Measurements from ENCODE around the gene KLK13.
A peak's percentile ranks its signal among the peaks of the same experiment; 100 is the strongest.

The KLK13 gene, protein sequence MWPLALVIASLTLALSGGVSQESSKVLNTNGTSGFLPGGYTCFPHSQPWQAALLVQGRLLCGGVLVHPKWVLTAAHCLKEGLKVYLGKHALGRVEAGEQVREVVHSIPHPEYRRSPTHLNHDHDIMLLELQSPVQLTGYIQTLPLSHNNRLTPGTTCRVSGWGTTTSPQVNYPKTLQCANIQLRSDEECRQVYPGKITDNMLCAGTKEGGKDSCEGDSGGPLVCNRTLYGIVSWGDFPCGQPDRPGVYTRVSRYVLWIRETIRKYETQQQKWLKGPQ

DNA sequence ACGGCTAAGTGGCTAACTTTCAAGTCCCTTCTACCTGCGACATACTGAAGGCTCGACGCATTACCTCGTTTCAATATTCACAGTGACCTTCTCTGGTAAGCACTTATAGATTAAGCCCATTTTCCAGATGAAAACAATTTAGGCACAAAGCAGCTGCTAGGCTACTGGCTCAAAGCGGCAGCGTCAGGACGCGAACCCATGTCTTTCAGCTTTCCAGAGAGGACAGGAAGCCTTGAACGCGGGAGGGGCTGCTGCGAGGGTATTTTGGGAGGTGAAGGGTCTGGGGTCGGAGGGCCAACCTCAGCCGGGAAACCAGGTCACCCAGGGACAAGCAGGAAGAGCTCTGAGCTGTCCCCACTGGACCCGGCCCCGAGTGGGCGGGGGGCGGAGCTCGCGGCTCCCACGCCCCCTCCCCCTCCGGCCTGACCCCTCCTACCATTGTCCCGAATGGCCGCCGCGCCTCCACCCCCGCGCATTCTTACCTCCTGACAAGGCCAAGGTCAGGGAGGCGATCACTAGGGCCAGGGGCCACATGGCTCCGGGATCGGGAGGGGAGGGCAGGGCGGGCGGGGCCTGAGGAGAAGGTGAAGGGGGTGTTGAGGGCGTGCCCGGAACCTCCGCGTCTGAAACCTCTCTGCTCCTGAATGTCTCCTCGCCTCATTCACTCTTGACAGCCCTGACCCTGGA lies at the start of gene KLK13:
Gene KLK13, minus strand, starts transcription at position 559 of the 687 bp plus-strand sequence. Its CDS starts 25 bp downstream, at position 534.
- DNase-seq (ENCODE audit: low spot score) = no peak

DNA sequence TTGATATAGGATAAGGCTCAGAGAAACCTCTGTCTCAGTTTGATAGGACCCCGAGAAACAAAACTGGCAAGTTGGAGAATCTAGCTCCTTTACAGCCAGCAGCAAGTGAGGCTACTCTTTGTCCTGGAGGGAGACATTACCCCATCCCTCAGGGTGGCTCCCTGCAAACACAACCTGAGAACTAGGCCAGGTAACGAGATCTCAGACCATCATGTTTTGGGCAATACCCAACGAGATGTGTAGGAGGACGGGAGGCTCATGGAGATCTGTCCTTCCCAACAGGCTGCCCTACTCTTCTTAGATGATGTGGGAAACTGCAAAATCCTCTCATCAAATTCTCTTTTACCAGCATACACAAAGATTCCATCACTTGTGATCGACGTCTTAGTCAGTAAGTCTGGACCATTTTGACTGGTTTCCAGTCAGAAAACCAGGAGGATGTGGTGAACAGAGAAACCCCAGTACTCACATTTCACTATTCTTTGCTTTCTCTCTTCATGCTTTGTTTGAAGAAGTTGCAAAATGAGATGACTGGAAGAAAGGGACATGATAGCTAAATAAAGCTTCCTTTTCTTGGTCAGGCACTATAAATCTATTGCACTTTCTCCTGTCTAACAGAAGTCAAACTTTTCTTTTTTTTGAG lies 49.3 kb upstream of the KLK13 start:
- no peak for DNase-seq (ENCODE audit: low spot score)

DNA sequence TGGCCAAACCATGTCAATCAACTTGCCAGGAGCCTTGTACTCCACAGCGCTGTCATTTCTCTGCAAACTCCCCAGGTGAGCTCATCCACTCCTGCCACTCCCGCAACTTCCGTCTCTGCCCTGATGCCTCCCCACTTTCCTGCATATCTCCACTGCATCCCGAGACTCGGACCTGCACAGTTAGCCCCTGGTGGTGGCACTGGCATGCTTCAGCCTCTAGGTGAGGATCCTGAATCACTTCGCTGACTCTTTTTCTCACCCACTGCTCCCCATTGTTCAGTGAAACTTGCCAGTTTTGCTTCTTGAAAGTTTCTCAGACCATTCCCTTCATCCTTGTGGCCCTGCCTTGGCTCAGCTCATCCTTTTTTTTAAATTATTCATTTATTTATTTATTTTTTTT lies 46.7 kb upstream of the KLK13 start:
- DNase-seq (ENCODE audit: low spot score) = no peak

DNA sequence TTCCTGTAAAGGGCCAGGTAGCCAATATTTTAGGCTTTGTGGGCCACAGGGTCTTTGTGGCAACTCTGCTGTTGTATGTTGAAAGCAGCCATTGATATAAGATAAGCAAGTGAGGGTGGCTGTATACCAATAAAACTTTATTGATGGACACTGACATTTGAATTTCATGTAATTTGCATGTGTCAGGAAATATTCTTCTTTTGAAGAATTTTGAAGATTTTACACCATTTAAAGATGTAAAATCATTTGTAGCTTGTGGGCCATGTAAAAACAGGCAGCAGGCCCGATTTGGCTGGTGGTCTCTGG lies 45.7 kb upstream of the KLK13 start:
- DNase-seq (ENCODE audit: low spot score) = no peak

DNA sequence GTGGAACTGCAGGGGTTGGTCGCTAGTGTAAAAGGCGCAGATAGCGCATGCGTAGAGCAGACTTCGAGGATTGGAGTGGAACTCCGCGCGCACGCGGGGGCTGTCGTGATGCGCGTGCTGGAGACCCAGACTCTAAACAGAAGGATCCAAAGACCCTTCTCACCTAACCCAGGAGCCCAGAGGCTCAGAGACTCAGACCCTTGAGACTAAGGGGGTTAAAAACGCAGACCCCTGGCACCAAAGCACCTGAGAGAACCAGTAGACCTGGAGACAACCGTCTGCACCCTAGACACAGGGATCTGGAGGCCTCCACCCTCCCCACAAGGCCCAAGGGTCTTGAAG lies 43.9 kb upstream of the KLK13 start:
- no peak for DNase-seq (ENCODE audit: low spot score)

DNA sequence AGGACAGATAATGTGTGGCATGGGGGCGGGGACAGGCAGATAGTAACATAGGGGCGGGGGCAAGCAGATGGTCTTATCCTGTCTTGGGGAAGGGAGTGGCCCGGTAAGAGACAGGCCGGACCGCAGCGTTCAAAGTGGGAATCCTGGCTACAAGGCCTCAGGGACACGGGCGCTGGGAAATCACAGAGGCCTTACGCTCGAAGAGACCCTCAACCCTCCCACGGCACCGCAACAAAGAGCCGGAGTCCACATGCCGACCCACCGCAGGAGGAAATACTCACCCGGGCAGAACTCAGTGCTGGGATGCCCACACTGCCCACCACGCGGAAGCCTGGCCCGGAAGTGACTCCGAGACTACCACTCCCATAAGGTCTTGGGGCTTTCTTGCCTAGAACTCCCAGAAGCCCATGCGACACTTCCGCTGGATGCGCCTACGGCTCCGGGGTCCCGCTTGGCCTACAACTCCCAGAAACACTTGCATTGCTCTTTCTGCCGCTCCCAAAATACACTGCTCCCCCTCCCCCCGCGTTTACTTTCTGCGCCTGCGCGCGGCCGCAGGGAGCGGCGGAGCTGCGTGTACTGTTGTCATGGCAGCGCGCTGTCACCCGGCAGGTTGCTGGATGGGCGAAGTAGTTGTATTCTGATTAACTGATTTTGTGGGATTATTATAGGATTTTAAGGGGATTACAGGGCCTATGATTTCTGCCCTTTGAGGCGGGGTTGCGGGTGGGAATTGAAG lies 43.3 kb upstream of the KLK13 start, which contains the start of gene CTU1:
Gene CTU1, minus strand, starts transcription at position 344 of the 739 bp plus-strand sequence. CDS start 3,840 bp downstream, outside the sequence.
- DNase-seq (ENCODE audit: low spot score) = peak; percentile 98

DNA sequence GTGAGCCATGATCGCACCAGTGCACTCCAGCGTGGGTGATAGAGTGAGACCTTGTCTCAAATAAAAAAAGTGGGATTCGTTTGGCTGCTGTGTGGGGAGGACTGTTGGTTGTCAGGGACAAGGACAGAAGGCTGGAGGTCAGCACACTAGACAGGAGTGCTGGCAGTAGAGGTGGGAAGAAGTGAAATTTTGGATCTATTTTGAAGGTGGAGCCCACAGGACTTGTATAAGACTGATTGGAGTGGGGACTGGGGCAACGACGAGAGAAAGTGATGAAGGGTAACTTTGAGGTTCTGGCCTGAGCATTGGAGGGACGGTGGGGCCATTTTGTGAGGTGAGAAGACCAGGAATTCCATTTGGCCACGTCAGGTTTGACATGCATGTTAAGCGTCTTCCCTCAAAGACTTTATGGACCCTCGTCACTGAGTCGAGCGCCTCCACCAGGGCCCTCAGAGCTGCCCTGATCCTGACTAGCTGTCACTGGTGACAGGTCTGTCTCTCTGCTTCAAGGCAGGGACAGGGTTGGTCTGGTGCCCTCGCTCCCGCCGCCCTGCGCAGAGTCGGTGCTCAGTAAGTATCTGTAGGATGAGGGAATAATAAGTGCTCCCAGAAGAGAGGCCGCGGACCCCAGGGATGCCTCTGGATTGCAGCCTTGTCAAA lies 42.6 kb upstream of the KLK13 start:
- DNase-seq (ENCODE audit: low spot score) = no peak

DNA sequence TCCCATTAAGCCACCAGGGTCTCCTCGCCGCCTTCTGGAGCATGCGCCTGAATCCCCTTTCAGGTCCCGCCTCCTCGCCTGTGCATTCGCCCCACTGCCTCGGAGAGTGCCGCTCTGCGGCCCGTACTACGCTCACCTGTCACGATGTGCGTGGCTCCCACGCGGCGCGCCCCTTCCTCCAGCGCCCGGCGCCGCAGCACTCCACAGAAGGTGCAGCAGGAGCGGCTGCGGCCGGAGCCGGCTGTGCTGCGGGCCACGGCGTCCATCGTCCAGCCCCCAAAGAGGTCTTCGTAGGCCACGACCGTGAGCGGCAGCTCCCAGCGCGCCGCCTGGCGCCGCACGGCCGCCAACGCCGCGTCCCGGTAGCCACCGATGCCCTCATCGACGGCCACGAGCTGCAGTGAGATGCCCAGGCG lies 39.0 kb upstream of the KLK13 start:
- no peak for DNase-seq (ENCODE audit: low spot score)

DNA sequence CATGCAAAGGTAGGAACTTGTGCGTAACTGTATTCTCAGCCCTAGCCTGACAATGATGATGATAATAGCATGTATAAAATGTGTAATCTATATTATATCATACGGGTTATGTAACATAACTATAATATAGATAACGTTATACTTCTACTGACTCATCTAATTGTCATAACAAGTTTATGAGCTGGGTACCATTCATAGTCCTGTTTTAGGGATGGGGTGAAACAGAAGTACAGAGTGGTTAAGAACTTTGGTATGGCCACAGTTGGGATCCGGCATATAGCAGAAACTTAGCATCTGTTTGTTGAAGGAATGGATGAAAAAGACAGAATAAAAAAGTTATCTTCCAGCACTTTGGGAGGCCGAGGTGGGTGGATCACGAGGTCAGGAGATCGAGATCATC lies 38.1 kb upstream of the KLK13 start:
- no peak for DNase-seq (ENCODE audit: low spot score)

DNA sequence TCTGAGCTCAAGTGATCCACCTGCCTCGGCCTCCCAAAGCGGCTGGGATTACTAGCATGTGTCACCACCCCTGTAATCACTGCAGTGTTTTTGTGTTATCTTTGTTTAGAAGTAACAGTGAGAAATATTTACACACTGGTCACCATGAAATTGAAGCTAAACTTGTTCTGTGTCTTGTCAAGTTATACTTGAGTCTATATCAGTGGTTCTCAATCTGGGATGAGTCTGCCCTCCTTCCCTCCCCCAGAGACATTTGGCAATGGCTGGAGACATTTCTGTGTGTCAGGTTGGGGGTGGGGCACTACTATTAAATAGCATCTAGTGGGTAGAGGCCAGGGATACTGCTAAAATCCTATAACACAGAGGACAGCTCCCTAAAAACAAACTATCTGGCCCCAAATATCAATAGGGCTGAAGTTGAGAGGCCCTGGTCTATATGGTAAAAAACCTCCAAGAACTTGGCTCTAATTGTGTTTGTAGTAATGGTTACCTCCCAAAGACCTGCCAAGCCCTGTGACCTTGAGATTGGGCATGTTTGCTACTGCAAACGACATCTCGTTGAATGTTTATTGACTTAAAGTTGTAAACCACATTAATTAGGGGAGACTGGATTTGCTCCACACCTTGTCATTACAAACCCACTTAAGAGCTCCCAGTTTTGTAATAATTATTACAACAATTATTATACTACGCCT lies 36.4 kb upstream of the KLK13 start:
- DNase-seq (ENCODE audit: low spot score) = no peak

DNA sequence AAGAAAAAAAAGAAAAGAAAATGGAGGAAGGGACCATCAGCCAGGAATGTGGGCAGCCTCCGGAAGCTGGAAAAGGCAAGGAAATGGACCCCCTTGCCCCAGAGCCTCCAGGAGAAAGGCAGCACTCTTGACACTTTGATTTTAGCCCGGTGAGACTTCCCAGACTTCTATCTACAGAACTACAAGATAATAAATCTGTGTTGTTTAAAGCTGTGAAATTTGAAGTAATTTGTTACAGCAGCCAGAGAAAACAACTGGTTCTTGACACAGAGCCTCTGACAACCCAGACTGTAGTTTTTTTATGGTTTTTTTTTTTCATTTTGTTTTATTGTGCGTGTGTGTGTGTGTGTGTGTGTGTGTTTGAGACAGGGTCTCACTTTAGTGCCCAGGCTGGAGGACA lies 35.7 kb upstream of the KLK13 start:
- DNase-seq (ENCODE audit: low spot score) = no peak

DNA sequence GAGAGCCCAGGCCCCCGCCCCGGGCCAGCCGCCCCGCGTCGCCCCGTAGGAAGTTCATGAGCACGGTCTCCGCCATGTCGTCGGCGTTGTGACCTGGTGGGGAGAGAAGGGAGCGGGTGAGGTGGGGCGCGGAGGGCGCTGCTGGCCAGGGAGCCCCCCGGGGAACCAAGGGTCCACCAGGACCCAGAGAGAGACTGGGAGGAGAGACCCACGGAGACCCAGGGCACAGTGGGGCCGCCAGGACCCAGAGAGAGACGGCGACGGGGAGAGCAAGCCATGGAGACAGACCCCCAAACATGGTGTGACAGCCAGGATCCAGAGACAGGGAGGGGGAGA lies 34.1 kb upstream of the KLK13 start:
- no peak for DNase-seq (ENCODE audit: low spot score)

DNA sequence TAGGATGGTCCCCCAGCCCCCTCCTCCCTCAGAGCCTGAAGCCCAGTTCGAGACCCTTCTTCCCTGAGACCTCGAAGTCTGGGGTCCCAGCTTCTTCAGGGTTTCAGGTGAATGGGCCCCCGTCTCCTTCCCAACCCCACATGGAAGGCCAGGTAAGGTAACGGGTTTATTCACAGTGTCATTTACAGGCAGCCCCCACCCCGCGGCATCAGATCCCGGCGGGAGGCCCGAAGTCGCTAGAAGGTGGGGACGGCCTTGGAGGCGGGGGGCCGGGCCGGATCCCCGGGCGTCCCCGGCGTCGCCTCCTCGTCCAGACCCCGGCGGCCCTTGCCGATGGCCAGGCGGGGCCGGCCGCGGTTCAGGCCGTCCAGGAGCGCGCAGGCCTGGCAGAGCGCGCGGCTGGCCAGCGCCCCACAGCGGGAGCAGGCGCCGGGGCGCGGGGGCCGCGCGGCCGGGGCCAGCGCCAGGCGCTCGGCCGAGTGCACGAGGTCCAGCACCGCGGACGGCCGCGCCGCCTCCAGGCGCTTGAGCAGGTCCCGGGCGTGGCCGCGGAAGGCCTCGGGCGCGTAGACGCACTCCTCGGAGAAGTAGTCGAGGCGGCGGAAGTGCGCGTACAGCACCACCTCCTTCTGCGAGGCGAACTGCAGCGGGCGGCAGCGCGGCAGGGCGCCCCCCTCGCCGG lies 33.6 kb upstream of the KLK13 start:
- no peak for DNase-seq (ENCODE audit: low spot score)

DNA sequence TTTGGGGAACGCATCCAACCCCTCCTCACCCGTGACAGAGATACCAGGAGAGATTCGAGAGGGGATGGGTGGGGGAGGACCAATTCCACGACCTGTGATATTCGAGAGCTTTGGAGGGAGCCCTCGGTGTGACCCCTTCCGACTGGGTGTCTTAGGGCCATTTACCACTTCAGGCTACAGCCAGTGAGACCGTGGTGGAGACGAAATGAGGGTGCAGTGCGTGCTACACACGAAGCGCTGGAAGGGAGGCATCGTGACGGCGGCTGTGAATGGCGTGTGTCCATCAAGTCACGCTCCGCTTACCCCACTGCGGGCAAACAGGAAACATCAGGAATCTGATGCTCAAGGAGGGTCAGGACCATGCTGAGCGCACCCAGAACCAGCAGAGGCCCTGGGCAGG lies 32.9 kb upstream of the KLK13 start:
- no peak for DNase-seq (ENCODE audit: low spot score)

DNA sequence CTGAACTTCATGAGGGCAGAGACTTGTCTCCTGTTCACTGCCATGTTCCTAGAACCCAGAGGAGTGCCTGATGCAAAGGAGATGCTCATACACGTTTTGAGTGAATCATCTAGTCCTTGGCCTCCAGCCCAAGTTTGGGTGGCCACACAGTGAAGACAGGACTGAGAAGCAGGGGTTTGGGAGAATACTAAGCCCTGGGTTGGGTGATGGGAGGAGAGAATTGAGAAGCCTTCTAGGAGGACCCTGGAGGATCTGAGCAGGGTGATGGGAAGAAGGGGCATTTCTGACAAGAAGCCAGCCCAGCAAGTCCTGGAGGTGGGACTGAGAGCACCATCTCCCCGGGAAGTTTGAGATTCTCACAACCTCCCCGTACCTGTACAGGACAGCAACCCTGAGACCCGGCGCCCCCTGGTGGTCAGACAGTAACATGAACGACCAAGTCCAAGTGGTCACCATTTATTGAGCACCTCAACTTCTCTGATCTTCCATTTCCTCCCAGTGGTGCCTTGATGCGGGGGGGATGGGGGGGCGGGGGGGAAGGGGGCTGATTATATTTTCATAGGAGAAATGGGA lies 32.4 kb upstream of the KLK13 start:
- no peak for DNase-seq (ENCODE audit: low spot score)

DNA sequence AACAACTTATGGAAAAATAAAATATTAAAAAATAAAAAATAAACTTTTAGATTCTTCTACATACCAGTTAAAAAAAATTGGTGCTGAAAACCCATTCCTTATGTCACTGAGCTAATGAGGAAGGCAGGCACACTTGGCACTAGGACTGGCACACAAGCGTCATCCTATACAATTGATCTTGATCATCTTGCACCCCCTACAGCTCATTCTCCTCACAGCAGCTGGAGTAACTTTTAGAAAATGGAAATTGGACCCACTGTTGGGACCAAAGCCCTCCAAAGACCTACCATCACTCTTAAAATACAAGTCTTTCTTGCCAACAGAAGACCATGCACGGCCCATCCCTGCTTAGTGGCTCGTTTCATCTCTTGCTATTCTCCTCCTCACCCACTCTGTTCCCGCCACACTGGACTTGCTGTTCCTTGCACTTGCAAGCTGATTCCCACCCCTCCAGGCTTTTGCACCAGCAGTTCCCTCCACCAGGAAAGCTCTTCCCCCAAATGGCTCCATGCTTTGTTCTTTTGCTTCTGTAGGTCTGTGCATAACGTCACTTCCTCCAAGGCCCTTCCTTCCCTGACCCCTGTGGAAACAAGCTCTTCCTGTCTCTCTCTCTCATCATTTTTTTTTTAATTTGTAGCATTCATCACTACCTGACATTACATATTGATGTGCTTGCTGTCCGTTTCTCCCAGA lies 31.7 kb upstream of the KLK13 start:
- DNase-seq (ENCODE audit: low spot score) = no peak

DNA sequence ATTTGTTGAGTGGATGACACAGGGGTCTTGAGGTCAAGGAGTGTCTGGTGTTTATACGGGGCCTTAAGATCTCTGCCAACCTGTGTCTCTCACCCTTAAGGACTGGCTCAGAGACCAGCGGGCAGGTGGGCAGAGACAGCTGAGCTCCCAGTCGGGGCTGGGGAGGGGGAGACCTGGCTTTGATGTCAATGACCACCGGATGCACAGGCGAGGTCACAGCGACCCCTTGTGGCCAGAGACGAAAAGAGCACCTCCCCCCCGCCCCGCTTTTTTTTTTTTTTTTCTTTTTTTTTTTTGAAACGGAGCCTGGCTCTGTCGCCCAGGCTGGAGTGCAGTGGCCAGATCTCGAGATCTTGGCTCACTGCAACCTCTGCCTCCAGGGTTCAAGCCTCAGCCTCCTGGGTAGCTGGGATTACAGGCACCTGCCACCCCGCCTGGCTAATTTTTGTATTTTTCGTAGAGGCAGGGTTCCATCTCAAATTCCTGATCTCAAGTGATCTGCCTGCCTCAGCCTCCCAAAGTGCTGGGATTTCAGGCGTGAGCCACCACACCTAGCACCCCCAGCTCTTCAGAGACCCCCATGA lies 29.9 kb upstream of the KLK13 start:
- no peak for DNase-seq (ENCODE audit: low spot score)

DNA sequence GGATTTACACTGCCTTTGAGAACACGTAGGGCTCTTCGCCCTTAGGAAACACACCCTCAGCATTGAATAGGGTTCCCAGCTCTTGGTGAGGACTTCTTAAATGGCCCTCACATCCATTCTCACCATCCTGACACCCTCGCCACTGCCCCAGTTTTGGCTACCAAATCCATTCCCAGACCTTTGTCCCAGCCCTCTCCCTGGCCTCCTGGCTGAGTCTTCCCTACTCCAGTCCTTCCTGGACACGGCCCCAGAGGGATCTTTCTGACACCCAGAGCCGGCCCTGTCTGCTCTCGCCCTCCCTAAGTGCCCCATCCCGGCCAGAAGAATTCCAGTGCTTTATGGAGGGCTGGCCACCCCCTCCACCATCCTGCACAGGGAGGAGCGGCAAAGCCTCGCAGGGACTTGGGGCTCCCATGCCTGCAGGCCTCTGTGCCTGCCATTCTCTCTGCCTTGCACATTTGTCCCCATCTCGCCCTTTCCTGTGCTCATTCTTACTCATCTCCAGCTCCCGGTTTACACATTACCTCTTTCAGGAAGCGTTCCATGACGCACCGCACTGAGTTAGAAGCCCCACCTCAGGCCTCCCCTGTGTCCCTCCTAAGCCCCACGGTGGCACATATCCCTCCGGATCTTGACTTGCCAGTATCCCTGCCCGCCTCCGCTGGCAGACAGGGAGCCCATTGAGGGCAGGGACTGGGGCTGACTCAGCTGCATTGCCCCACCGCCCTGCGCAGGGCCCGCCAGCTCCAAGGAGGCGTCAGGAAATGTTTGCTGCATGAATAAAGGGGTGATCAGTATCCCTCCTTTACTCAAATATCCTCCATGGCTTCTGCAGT lies 28.8 kb upstream of the KLK13 start:
- DNase-seq (ENCODE audit: low spot score) = no peak

DNA sequence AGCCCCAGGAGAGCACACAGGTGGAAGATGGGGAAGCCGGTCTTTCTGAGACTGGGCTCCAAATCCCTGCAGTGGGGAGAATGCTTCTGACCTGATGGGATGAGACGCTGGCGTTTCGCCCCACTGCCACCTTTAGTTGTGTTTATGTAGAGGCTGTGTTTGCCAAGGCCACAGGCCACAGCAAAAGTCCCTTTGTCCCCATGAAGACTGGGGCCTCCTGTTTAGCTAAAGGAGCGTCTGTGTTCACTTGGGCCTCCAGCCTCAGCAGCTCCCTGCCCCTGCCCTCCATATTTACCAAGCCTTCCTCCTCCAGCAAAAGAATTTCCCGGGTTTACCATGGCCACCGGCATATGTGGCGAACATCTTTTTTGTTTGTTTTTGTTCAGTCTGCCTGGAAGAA lies 28.2 kb upstream of the KLK13 start:
- DNase-seq (ENCODE audit: low spot score) = no peak

All from left forelimb (tissue), 1 donor.